Stimulated activated naive CD8-positive, alpha-beta T cell treated with anti-CD3 and anti-CD28 coated beads, Interleukin-15, Interleukin-2, amounts not matched to agents 100 ng/mL and 50 ng/mL, for 24 hours (primary cell): Measurements from ENCODE around the gene TYROBP.
"Not testable (repeated sequence)": the region's sequence is repeated elsewhere in the genome, so short reads cannot be mapped to it uniquely, and the experiment has no call there.

Experiments
- H3K27ac Mint-ChIP-seq: one replicate; pipeline ENCODE4 v1.8.0; 2021; ENCODE audit warnings: mild to moderate bottlenecking, mixed read lengths
- H3K27me3 Mint-ChIP-seq: one replicate; pipeline ENCODE4 v1.8.0; 2021; ENCODE audit warnings: mixed read lengths
- H3K36me3 Mint-ChIP-seq: one replicate; pipeline ENCODE4 v1.8.0; 2021; ENCODE audit warnings: low read depth, mixed read lengths
- H3K4me1 Mint-ChIP-seq: one replicate; pipeline ENCODE4 v1.8.0; 2021; ENCODE audit warnings: low read depth, mixed read lengths
- H3K4me3 Mint-ChIP-seq: one replicate; pipeline ENCODE4 v1.8.0; 2021; ENCODE audit warnings: mild to moderate bottlenecking, mixed read lengths
- H3K9me3 Mint-ChIP-seq: one replicate; pipeline ENCODE4 v1.8.0; 2021; ENCODE audit warnings: mixed read lengths

Gene TYROBP

DNA sequence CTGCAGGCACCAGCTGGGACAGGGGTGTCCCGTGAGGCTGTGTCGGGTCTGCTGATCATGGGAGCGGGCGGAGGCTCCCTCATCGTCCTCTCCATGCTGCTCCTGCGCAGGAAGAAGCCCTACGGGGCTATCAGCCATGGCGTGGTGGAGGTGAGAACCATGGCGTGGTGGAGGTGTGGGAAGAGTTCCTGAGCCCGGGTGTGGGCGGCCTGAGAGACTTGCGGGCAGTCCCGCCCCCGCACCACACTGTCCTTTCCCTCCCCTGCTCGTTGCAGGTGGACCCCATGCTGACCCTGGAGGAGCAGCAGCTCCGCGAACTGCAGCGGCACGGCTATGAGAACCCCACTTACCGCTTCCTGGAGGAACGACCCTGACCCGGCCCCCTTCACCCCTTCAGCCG is 29.0 kb downstream of the TYROBP start:
- no peaks in the 10 kb centered on the region for H3K9me3 Mint-ChIP-seq
- peaks cover 23% of the 10 kb centered on the region for H3K27me3 Mint-ChIP-seq
- no peaks in the 10 kb centered on the region for H3K36me3 Mint-ChIP-seq
- H3K4me3 Mint-ChIP-seq: no peak overlapping the region
- H3K4me1 Mint-ChIP-seq: peaks cover 13% of the 10 kb centered on the region
- no peak overlapping the region for H3K27ac Mint-ChIP-seq

DNA sequence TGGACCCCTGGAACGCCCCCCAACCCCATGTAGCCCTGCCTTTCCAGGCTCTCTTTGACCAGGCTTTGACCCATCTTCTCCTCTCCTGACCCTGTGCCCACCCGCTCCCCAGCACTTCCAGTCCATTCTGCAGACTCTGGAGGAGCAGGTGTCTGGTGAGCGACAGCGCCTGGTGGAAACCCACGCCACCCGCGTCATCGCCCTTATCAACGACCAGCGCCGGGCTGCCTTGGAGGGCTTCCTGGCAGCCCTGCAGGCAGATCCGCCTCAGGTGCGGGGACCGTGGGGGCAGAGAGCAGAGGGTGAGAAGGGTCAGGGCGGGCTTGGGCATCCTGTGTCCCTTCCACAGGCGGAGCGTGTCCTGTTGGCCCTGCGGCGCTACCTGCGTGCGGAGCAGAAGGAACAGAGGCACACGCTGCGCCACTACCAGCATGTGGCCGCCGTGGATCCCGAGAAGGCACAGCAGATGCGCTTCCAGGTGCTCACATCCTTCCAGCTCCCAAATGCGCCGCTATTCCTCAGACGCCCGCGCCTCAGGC is 33.6 kb downstream of the TYROBP start:
- Mint-ChIP-seq H3K4me3 (no peak overlapping the region), H3K27me3 (peaks cover 30% of the 10 kb centered on the region), H3K9me3 (no peaks in the 10 kb centered on the region), H3K4me1 (peaks cover 9% of the 10 kb centered on the region), H3K36me3 (no peaks in the 10 kb centered on the region), H3K27ac (no peak overlapping the region)

DNA sequence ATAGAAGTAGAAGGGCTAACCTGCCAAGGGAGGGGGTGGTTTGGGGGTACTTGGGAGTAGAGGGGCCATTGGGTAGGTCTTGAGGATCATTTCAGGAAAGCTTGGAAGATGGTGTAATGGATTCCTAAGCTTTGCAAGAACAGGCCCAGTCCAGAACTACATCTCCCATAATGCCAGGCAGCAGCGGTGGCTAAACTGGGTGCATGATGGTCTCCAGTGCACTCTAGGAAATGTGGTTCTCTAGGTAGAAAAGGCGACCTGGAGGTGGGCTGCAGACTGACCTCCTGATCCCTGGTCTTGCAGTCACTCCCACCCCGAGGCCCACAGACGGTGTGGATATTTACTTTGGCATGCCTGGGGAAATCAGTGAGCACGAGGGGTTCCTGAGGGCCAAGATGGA is 35.9 kb downstream of the TYROBP start:
- H3K9me3 Mint-ChIP-seq: no peaks in the 10 kb centered on the region
- no peaks in the 10 kb centered on the region for H3K36me3 Mint-ChIP-seq
- peaks cover 14% of the 10 kb centered on the region for H3K4me1 Mint-ChIP-seq
- no peak overlapping the region for H3K27ac Mint-ChIP-seq
- H3K27me3 Mint-ChIP-seq: peaks cover 38% of the 10 kb centered on the region
- H3K4me3 Mint-ChIP-seq: no peak overlapping the region

DNA sequence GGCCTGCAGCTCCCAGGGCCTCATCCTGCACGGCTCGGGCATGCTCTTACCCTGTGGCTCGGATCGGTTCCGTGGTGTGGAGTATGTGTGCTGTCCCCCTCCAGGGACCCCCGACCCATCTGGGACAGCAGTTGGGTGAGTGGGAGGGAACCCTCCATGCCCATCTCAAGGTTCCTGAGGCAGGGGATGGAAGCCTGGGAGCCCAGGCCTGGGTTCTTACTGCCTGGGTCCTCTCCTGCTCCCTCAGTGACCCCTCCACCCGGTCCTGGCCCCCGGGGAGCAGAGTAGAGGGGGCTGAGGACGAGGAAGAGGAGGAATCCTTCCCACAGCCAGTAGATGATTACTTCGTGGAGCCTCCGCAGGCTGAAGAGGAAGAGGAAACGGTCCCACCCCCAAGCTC is 36.5 kb downstream of the TYROBP start:
- Mint-ChIP-seq H3K4me1 (peaks cover 14% of the 10 kb centered on the region), H3K27ac (no peak overlapping the region), H3K27me3 (peaks cover 35% of the 10 kb centered on the region), H3K36me3 (no peaks in the 10 kb centered on the region), H3K4me3 (no peak overlapping the region), H3K9me3 (no peaks in the 10 kb centered on the region)

DNA sequence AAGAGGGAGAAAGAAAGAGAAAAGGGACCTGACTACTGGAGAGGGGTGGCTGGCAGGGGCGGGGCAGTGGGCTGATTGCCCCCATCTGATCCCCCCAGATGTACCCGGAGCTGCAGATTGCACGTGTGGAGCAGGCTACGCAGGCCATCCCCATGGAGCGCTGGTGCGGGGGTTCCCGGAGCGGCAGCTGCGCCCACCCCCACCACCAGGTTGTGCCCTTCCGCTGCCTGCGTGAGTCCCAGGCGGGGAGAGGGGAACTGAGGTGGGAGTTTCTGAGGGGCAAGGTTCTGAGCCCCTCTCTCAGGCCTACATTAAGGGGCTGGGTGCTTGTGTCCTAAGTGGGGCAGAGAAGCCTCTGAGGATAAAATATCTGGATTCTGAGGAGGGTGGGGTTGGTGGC is 37.3 kb downstream of the TYROBP start:
- H3K4me1 Mint-ChIP-seq: peaks cover 14% of the 10 kb centered on the region
- H3K27me3 Mint-ChIP-seq: peaks cover 37% of the 10 kb centered on the region
- no peaks in the 10 kb centered on the region for H3K36me3 Mint-ChIP-seq
- no peak overlapping the region for H3K27ac Mint-ChIP-seq
- H3K9me3 Mint-ChIP-seq: no peaks in the 10 kb centered on the region
- H3K4me3 Mint-ChIP-seq: no peak overlapping the region

DNA sequence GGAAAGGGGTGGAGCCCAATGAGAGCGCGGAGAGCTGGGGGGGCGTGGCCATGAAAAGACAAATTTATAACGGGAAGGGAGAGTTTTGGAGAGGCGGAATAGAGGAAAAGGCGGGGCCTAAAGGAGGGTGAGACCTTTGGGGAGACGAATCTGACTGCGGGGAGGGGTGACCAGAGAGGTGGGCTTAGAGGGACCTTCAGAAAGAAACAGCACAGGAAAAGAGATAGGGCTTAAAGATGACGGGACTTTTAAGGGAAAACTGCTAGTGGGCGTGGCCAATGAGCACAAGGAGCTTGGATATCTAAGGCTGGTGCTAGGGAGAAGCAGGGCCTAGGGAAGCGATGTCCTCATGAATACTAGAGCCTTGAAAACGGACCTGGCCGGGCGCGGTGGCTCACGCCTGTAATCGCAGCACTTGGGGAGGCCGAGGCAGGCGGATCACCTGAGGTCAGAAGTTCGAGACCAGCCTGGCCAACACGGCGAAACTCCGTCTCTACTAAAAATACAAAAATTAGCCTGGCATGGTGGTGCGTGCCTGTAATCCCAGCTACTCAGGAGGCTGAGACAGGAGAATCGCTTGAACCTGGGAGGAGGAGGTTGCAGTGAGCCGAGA is 37.9 kb downstream of the TYROBP start:
- peaks cover 42% of the 10 kb centered on the region for H3K27me3 Mint-ChIP-seq
- not testable (repeated sequence) for H3K27ac Mint-ChIP-seq, H3K9me3 Mint-ChIP-seq, H3K36me3 Mint-ChIP-seq
- H3K4me3 Mint-ChIP-seq: peak overlapping the region; percentile 76
- H3K4me1 Mint-ChIP-seq: peaks cover 14% of the 10 kb centered on the region

DNA sequence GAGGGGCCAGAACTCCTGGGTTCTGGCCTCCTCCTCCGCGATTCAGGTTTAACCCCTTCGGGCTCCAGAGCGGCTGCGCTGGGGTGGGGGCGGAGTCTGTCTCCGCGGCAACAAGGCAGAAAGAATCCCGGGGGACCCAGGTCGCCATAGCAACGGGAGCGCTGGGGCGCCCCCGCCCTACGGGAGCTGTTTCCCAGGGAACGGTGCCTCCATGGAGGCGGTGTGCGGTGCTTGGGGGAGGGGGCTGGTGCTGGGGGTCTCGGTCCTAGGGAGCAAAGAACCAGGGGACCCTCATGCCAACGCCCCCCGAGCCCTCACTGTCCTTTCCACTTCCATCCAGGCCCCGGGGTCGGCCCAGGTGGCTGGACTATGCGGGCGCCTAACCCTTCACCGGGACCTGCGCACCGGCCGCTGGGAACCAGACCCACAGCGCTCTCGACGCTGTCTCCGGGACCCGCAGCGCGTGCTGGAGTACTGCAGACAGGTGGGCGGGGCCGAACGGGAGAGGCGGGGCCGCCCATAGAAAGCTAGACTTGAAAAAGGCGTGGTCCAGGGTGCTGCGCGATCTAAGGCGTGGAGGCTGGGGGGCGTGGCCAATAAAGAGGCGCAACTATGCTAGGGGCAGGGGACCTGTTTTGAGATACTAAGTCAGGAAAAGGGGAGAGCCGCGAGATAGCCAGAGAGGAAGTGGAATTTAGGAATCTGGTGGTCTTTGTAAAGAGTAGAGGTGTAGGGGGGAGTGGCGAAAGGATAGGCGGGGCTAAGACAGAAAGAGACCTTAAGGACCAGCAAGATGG is 38.6 kb downstream of the TYROBP start:
- no peaks in the 10 kb centered on the region for H3K36me3 Mint-ChIP-seq
- peaks cover 42% of the 10 kb centered on the region for H3K27me3 Mint-ChIP-seq
- H3K9me3 Mint-ChIP-seq: no peaks in the 10 kb centered on the region
- peak overlapping the region; percentile 76 for H3K4me3 Mint-ChIP-seq
- H3K27ac Mint-ChIP-seq: no peak overlapping the region
- H3K4me1 Mint-ChIP-seq: peaks cover 14% of the 10 kb centered on the region

DNA sequence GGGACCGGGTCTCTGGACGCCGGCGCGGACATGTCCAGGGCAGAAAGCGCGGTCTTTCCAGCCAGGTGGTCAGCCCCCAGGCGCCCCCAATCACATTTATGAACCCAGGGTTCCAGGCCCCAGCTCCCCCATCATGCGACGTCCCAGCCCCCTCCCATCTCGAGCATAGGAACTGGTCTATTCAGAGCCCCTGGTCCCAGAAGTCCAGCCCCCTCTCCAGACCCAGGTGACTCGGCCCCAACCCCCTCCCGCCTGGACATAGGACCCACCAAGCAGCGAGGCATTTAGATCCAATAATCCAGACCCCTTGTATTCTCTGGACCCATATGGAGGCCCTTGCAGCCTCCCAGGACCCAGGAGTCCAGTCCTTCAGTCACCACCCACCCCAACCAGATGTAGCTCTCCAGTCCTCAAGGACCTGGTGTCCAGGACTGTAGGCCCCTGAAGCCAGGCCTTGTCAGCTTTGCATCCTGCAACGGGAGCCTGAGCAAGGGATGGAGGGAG is 39.2 kb downstream of the TYROBP start:
- no peak overlapping the region for H3K27ac Mint-ChIP-seq
- no peaks in the 10 kb centered on the region for H3K36me3 Mint-ChIP-seq
- H3K9me3 Mint-ChIP-seq: no peaks in the 10 kb centered on the region
- peaks cover 14% of the 10 kb centered on the region for H3K4me1 Mint-ChIP-seq
- peak overlapping the region; percentile 32 for H3K4me3 Mint-ChIP-seq
- H3K27me3 Mint-ChIP-seq: peaks cover 42% of the 10 kb centered on the region

DNA sequence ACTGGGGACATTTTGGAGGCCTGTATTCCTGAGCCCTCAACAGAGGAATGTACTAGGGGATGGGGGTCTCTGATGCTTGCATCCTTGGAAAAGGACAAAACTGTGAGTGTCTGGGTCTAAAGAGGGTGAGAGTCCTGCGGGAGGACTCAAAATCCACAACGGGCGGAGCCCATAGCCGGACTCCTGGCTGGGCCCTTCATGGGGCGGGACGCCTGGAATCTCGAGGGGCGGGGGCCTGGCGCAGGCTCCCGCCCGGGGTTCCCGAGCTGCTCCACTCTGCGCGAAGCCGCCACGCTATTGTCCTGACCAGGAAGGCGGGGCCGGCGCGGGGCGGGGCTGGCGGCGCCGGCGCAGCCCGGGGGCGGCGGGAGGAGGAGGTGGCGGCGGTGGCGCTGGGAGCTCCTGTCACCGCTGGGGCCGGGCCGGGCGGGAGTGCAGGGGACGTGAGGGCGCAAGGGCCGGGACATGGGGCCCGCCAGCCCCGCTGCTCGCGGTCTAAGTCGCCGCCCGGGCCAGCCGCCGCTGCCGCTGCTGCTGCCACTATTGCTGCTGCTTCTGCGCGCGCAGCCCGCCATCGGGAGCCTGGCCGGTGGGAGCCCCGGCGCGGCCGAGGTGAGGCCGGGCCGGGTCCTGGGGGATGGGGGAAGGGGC is 39.8 kb downstream of the TYROBP start, which contains the start of gene APLP1:
TSS of gene APLP1 (plus strand) at position 403 of the 651 bp plus-strand sequence. CDS start at position 466, 63 bp downstream.
- peak within 1 kb of the TSS; percentile 33 for H3K4me3 Mint-ChIP-seq
- H3K9me3 Mint-ChIP-seq: no peaks in the 10 kb centered on the region
- H3K4me1 Mint-ChIP-seq: peaks cover 14% of the 10 kb centered on the region
- H3K27me3 Mint-ChIP-seq: peaks cover 42% of the 10 kb centered on the region
- no peak within 1 kb of the TSS for H3K27ac Mint-ChIP-seq
- H3K36me3 Mint-ChIP-seq: no peaks in the 10 kb centered on the region

DNA sequence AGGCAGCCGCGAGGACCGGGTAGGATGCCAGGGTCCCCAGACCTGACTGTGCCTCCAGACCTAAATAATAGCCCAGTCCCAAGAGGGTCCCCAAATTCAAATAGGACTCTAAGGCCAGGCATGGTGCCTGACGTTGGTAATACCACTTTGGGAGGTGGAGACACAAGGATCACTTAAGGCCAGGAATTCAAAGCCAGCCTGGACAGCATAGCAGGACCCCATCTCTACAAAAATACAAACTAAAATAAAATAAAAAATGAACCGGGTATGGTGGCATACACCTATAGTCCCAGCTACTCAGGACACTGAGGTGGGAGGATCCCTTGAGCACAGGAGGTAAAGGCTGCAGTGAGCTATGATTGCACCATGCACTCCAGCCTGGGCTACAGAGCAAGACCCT is 45.1 kb downstream of the TYROBP start:
- no peak overlapping the region for H3K4me3 Mint-ChIP-seq
- no peaks in the 10 kb centered on the region for H3K9me3 Mint-ChIP-seq
- peaks cover 63% of the 10 kb centered on the region for H3K27me3 Mint-ChIP-seq
- no peaks in the 10 kb centered on the region for H3K36me3 Mint-ChIP-seq
- no peak overlapping the region for H3K27ac Mint-ChIP-seq
- no peaks in the 10 kb centered on the region for H3K4me1 Mint-ChIP-seq

DNA sequence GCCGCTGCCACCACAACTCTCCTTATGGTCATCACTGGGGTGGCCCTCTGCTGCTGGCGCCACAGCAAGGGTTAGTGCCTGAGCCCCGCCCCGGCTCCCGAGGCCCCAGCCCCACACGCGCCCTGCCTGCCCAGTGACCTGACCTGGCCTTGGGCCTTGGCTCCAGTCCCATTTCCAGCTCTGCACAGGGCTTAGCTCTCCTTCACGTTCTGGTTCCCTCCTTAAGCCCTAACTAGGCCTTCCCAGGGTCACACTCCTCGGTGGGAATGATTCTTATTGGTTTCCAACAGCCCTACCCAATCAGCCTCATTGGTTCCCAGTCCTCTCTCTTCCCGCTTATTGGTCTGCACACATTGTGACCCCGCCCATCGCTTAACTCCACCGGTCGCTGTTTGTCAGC is 45.6 kb downstream of the TYROBP start:
- Mint-ChIP-seq H3K4me3 (no peak overlapping the region), H3K9me3 (no peaks in the 10 kb centered on the region), H3K27ac (no peak overlapping the region), H3K27me3 (peaks cover 58% of the 10 kb centered on the region), H3K36me3 (no peaks in the 10 kb centered on the region), H3K4me1 (peaks cover 3% of the 10 kb centered on the region)

DNA sequence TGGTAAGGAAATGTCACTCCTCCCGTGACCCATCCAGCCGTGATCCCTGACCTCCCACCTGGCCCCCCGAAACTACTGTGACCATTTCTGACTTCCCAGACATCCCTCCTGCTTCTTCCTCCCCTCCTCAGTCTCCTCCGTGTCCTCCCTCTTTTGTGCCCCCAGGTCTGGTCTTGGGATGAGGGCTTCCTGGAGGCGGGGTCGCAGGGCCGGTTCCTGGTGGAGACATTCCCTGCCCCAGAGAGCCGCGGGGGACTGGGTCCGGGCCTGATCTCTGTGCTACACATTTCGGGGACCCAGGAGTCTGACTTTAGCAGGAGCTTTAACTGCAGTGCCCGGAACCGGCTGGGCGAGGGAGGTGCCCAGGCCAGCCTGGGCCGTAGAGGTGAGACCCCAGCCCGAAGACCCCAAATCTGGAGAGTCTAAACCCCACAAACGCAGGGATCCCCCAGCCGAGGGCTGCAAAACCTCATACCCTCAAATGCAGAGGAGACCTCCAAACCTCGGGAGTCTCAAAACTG is 46.4 kb downstream of the TYROBP start:
- H3K4me3 Mint-ChIP-seq: no peak overlapping the region
- no peaks in the 10 kb centered on the region for H3K36me3 Mint-ChIP-seq
- no peaks in the 10 kb centered on the region for H3K9me3 Mint-ChIP-seq
- H3K27ac Mint-ChIP-seq: no peak overlapping the region
- peaks cover 10% of the 10 kb centered on the region for H3K4me1 Mint-ChIP-seq
- peaks cover 58% of the 10 kb centered on the region for H3K27me3 Mint-ChIP-seq

DNA sequence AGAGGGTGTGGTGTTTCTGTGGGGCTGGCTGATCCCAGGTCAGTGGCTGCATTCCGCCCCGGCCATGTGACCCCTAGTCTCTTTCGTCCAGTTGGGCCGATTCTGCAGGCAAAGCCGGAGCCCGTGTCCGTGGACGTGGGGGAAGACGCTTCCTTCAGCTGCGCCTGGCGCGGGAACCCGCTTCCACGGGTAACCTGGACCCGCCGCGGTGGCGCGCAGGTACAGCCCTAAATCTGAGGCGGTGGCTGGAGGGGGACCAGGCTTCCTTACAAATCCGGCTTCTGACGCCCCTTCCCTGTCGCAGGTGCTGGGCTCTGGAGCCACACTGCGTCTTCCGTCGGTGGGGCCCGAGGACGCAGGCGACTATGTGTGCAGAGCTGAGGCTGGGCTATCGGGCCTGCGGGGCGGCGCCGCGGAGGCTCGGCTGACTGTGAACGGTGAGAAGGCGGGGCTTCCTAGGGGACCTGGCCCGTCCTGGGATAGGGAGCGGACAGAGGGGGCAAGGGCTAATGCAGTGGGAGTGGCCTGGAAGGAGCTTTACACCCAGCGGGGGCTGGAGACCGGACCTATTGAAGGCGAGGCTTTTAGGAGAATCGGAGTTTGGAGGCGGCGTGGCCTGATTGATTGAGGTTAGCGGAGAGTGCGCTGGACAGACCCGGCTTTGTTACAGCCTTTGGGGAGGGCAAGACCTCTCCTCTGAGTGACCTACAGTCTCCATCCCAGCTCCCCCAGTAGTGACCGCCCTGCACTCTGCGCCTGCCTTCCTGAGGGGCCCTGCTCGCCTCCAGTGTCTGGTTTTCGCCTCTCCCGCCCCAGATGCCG is 47.1 kb downstream of the TYROBP start:
- no peak overlapping the region for H3K27ac Mint-ChIP-seq
- no peaks in the 10 kb centered on the region for H3K9me3 Mint-ChIP-seq
- peaks cover 54% of the 10 kb centered on the region for H3K27me3 Mint-ChIP-seq
- H3K36me3 Mint-ChIP-seq: no peaks in the 10 kb centered on the region
- no peak overlapping the region for H3K4me3 Mint-ChIP-seq
- peaks cover 10% of the 10 kb centered on the region for H3K4me1 Mint-ChIP-seq

DNA sequence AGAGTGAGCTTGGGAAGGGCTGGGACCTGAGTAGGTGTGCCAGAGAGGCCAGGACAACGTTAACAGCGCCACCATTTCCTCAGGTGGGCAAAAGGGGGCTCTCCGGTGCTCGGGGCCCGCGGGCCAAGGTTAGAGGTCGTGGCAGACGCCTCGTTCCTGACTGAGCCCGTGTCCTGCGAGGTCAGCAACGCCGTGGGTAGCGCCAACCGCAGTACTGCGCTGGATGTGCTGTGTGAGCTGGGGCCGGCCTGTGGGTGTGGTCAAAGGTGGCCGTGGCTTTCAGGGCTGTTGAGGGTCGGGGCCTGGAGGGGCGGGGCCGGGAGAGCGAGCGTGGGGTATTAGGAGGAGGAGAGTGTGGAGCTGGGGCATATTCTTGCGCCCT is 47.7 kb downstream of the TYROBP start:
- Mint-ChIP-seq H3K9me3 (no peaks in the 10 kb centered on the region), H3K27me3 (peaks cover 52% of the 10 kb centered on the region)

More for the DNA sequence above, 47.7 kb downstream of the TYROBP start:
- Mint-ChIP-seq H3K27ac (no peak overlapping the region), H3K36me3 (no peaks in the 10 kb centered on the region), H3K4me3 (no peak overlapping the region), H3K4me1 (peaks cover 10% of the 10 kb centered on the region)
